T-helper 2 cell treated with Interferon-gamma antibody and Interleukin-4, amounts not matched to agents 5 μg/mL and 100 μg/mL, for 36 hours (primary cell): Measurements from ENCODE around the gene RRP15.

Experiments used
- DNase-seq: peaks from one replicate; pipeline ENCODE4 v3.0.0; 2021; ENCODE audit warnings: low spot score
- H3K27ac Mint-ChIP-seq: one replicate; pipeline ENCODE4 v1.8.0; 2021; ENCODE audit warnings: mild to moderate bottlenecking, mixed read lengths
- H3K27me3 Mint-ChIP-seq: one replicate; pipeline ENCODE4 v1.8.0; 2021; ENCODE audit warnings: low read depth, mixed read lengths
- H3K36me3 Mint-ChIP-seq: one replicate; pipeline ENCODE4 v1.8.0; 2021; ENCODE audit warnings: low read depth, mixed read lengths
- H3K4me1 Mint-ChIP-seq: one replicate; pipeline ENCODE4 v1.8.0; 2021; ENCODE audit warnings: low read depth, mixed read lengths
- H3K4me3 Mint-ChIP-seq: one replicate; pipeline ENCODE4 v1.8.0; 2022; ENCODE audit warnings: mild to moderate bottlenecking, moderate library complexity, mixed read lengths
- H3K9me3 Mint-ChIP-seq: one replicate; pipeline ENCODE4 v1.8.0; 2021; ENCODE audit warnings: mixed read lengths

The RRP15 gene

DNA sequence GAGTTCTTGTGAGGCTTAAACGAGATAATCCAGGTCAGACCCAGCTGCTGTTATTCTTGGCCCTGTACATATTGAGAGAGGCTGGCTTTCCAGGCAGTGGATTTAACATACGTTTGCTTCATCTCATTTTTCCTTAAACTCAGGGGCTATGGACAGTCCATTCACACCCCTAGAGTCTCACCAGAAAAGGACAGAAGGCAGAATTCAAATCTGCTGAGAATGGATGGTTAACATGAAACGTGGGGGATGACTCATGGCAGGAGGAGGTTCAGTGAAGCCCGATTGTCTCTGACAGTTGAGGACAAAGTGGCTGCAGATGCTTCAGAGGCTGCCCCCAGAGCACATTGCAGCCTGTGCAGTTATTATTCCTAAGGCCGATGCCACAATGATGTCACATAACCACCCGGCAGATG lies 99.5 kb downstream of the RRP15 start:
- H3K27me3 Mint-ChIP-seq: peaks cover 38% of the 10 kb centered on the region
- H3K9me3 Mint-ChIP-seq: no peaks in the 10 kb centered on the region
- no peaks in the 10 kb centered on the region for H3K36me3 Mint-ChIP-seq
- H3K4me3 Mint-ChIP-seq: no peak overlapping the region
- no peaks in the 10 kb centered on the region for H3K4me1 Mint-ChIP-seq
- no peak for DNase-seq
- no peak overlapping the region for H3K27ac Mint-ChIP-seq
